ENCODE results near the gene C2orf81.

- TF ChIP-seq MAX (CRISPR knock-in tag; IDR thresholded peaks at IDR 0.05) (no peak), CTCF (IDR thresholded peaks at IDR 0.05) (no peak), ATF3 (CRISPR knock-in tag; conservative IDR thresholded peaks at IDR 0.05) (no peak), SP1 (CRISPR knock-in tag; conservative IDR thresholded peaks at IDR 0.05) (no peak), ELF4 (CRISPR knock-in tag; IDR thresholded peaks at IDR 0.05; ENCODE audit: low read depth) (no peak), TEAD4 (CRISPR knock-in tag; IDR thresholded peaks at IDR 0.05) (no peak), HMGXB4 (CRISPR knock-in tag; IDR thresholded peaks at IDR 0.05) (no peak), ZNF281 (CRISPR knock-in tag; IDR thresholded peaks at IDR 0.05) (no peak), PRDM15 (CRISPR knock-in tag; IDR thresholded peaks at IDR 0.05) (no peak), MLX (CRISPR knock-in tag; IDR thresholded peaks at IDR 0.05) (no peak), ETV6 (CRISPR knock-in tag; IDR thresholded peaks at IDR 0.05) (no peak), AFF4 (CRISPR knock-in tag; IDR thresholded peaks at IDR 0.05; ENCODE audit: borderline replicate concordance) (no peak), USF1 (CRISPR knock-in tag; IDR thresholded peaks at IDR 0.05) (no peak)
Measured at GRCh38 chr2:74374509-74375205, 46.8 kb downstream of the C2orf81 start.

Measured in WTC11 (cell line).